DMS79 treated with DMSO at 0.1 percent for 48 hours (cell line): Measurements from ENCODE around the gene LCP2.

Experiments used
- DNase-seq: peaks from one replicate; lab custom pipeline; 2025; lab: John Stamatoyannopoulos, UW

The LCP2 gene

DNA sequence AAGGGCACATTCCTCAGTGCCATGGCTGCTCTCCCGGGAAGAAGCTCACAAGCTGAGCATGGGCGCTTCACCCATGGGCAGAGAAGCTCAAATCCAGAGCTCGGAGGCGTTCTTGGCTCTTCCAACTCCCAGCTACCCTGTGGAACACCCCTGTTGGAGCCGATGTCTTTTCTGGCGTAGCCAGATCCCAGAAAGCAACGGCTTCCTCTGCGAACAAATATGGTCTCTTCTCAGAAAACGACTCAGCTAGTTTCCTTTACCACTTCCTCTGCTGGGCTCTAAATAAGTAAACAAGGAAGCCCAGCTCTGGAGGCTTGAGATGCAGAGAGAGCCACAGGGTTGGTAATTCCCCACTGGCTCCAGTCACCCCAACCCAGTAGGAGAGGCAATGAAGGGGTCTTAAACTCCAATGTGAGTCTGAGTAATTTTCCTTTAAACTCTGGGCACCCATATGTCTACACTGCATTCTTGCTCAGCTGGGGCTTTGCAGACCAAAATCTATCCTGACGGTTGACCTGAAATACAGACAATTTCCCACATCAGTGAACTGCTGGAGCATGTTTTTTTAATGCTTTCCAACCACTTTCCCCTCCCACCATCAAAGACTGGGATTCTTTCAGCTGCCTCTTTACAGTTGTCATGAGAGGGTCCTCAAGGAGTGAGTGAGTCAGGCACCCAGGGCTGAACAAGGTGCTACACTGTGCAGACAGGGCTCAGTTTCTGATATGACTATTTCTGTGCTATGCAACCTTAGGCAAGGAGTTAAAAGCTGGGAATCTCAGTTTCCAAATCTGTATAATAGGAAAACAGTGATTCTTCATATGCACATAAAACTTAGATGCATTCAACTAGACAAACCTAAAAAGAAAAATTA, at the start of gene LCP2:
TSS of gene LCP2 (minus strand) at position 189 of the 874 bp plus-strand sequence. CDS start at position 23, 166 bp downstream.
- DNase-seq, result no peak

DNA sequence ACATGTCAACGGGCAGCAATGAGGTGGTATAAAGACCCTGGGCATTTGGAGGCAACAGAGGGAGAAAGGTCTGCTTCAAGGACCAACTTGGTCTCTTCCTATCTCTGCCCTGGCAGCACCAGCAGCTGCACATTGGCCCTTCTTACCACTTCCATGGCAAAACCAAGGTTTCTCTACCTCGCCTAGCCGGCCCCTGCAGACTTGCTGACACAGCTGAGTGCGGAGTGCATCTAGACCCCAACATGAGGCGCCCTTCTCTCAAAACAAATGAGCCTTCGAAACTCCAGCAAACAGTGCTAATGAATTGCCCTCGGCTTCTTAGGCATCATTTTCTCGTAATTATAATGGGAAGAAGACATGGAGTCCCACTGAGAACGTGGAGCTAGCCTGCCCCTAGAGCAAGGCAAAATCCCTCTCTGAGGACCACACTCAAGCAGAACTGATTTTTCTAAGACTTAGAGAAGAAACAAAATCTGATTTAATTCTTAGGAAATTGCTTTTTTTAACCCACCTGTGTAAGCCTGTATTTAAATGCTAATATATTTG, 49.5 kb upstream of the LCP2 start:
- DNase-seq, result no peak

DNA sequence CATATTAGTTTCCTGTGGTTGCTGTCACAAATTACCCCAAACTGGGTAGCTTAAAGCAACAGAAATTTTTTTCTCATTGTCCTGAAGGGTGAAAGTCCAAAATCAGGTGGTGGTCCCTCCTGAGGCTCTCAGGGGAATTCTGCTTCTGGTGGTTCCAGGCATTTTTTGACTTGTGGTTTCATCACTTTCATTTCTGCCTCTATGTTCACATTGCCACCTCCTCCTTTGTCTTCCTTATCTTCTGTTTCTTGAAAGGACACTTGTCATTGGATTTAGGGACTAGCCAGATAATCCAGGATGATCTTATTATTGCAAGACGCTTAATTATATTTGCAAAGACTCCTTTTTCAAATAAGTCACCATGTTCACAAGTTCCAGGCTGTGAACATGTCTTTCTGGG, 48.4 kb upstream of the LCP2 start:
- no peak for DNase-seq

DNA sequence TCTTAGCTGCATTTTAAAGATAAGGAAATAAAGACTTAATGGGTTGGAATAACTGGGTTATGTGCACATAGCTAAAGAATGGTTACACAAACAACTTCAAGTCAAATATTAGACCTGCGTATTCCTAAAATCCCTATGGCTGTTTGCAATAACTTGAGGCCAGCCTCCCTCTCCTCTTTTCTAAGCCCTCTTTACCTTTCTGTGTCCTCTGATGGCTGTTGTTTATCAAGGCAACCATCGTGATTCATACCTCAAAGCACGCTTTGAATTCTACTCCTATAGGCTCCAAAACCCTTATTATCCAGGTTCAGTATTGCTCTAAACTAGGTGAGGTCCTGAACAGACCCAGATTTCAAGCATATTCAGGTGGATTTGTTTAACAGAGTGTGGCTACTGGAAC, 45.6 kb upstream of the LCP2 start:
- DNase-seq, result no peak

DNA sequence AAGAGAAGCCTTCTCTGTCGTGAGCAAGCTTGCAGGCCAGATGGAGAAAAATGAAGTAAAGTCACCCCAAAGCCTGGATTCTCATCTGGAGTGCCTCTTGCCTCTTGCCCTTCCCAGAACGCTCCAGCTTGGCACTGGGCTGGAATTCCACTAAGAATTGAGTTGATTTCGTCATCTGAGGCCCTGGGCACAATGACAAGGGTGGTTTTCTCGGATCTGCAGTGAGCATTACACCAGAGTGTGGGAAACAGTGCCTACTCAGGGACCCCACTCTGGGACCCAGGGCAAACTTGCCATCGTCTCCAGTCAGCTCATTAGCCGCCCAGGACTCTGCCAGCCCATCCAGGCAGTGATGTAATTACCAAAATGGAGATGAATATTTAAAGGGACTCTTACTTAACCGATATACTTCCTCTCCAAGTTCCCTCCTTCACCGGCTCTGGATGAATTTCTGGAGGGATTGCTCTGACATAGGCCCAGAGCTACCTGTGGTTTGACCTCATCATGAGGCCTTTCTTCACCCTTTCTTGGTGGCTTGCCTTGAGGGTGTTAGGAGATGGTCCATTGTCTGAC, 44.7 kb upstream of the LCP2 start:
- DNase-seq, result no peak

DNA sequence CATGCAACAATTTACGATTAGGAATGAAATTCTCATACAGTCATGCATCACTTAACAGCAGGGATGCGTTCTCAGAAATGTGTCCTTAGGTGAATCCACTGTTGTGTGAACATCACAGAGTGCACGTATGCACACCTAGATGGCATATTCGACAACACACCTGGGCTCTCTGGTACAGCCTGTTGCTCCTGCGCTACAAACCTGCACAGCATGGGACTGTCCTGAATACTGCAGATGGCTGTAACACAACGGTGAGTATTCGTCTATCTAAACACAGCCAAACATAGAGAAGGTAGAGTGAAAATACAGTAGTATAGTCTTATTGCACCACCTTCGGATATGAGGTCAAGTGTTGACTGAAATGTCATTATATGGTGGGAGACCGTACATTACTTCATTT, 44.0 kb upstream of the LCP2 start:
- no peak for DNase-seq

DNA sequence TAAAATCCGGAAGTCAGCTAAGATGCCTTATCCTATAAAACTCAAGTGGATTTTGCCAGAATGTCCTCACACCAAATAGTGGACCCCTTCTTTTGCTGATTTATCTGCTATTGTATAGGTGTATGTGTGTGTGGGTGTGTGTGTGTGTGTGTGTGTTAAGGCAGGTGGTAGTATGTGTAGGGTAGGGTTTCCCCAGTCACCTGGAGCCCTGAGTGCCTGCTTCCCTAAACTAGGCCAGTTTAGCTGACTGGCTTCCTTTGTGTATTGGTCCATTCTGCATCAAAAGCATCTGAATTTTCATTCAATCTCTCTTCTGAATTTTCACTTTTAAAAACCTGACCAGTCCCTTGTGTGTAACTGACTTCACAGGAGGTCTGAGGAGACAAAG, 42.2 kb upstream of the LCP2 start:
- DNase-seq, result no peak

DNA sequence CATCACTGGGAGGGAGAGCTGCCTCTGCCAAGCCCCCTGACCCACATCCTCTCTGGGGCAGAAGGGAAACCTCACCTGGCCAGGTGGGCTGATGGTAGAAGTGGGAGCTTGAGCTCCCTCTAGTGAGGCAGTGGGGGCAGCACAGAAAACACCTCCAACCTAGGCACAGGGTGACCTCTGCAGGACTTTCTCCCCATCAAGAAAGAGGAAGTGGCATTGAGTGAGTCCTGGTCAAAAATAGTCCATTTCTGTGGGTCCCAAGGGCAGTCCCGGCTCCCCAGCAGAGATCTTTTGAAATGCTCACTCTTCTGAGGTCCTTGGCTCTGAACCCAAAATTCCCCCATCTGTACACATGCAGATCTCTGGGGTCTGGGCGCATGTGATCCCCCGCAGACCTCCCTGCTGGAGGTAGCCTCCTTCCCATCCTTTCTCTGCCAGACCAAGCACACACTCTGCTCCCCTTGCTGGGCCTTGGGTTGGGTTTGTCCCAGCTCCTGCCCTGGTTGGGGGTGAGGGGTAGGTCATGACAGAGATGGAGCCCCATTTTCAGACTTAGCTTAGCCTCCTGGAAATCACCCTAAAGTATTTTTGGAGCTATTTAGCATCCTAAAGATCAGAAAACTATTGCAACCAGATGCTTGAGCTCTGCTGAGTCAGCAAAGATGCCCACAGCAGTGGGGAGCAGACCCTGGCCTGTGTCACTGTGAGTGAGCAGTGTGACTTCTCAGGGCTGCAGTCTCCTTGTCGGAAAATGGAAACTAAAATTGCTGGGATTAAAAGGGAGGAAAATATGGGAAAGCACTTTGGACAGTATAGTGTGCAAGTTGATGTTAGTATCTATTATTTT, 41.6 kb upstream of the LCP2 start:
- no peak for DNase-seq

DNA sequence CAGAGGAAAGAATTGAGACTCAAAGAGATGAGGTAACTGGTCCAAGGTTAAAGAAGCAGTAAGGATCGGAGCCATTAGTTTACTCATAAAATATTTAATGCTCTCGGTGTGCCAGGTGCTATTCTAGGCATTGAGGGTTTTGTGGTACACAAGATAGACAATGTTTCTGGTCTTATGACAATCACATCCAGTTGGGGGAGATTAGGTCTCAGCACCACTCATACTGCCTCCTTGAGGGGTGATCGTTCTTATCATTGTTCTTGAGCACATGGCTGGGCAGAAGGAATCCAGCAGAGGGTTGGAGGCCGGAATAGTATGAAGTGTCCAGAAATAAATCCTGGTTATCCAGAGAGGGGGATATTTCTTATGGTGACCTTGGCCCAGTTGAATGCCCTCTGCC, 40.7 kb upstream of the LCP2 start:
- DNase-seq, result no peak

DNA sequence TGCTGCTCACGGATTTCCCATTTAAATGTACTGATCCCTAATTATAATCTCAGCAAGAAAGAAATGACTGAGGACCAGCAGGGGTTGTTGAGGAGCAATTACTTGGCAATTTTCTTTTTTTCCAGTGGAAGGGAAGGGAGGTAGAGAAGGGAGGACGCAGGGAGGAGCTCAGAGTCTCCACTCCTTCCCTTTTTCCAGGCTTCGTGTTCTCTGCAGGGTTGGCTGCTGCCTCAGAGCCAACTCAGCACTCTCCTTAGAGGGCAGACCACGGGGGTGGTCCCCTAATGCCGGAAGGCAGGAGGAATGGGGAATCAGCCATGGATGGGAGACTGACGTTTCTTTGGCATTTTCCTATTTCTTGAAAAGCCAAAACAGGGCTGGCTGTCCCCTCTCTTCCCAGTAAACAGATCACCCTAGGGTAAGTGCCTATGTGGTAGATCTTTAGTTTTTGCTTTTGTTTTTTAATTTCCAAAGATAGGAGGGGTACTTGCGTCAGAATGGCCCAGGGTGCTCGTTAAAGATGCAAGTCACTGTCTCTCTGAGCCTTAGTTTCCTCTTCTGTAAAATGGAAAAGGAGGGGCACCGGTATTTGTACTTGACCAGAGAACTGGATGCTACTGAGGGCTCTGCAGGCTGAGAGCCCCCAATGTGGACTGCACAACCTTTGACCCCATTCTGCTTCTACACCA, 39.6 kb upstream of the LCP2 start:
- DNase-seq, result no peak

DNA sequence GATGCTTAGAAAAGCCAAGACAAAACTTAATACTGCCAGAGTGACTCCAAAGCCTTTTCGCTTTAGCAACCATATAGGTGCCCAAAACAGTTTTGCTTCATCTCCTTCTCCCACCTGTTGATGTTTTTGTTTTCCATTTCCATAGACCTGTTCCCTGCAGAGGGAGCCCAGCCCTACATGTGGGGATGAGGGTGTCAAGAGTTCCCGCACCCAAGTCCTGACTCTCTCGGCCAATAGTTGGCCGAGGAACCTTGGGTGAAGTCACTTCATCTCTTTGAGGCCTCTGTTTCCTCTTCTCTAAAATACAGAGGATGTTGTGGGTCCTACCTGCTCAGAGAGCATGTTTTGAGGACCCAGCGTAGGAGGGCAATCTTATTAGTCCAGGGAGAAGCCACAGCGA, 38.5 kb upstream of the LCP2 start:
- no peak for DNase-seq

DNA sequence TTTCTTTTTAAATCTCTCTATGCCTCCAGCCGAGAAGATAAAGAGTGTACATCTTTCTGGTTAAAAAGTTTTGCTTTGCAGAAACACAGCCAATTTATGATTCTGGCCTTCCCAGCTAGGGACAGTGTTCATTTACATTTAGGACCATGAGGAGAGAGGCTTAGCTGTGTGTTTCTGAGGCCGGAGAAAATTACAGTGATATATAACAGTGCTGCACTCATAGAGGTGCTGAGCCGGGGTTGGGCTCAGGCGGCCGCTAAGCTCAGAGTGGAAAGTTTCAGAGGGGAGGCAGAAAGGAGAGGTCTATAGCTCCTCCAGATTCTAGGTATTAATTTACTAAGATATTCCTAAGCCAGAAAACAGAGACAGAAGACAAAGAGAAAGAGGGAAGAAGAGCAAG, 37.0 kb upstream of the LCP2 start:
- no peak for DNase-seq

DNA sequence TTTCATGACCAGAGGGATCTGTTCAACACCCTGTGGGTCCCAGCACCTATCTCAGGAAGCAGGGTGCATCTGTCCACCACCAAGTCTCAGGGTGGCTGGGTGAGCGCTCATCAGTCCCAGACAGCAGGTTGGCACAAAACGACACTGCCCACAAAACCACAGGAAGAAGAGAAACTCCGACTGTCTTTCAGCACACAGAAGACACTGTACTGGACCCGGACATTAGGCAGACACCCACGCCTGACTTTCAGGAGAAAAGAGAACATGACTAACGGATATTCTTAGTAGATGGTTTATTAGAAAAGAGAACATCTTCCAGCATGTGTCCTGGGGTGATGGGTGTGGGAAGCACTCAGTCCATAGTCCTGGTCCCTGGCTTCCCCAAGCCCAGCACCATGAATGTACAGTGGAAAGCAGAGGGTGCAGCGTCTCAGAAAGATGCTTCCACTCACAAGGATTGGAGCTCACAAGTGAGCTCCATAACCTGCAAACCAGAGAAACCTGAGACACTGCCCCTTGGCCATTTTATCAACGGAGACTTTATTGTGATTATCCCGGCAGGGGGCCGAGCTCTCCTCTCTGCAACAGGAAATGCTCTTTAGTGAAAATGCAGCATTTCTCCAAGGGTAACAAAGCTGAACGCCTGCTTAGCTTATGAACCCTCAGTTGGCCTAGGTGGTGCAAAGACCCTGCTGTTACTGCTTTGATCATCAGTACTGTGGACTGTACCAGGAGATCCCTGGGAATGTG, 35.8 kb upstream of the LCP2 start:
- DNase-seq, result no peak

DNA sequence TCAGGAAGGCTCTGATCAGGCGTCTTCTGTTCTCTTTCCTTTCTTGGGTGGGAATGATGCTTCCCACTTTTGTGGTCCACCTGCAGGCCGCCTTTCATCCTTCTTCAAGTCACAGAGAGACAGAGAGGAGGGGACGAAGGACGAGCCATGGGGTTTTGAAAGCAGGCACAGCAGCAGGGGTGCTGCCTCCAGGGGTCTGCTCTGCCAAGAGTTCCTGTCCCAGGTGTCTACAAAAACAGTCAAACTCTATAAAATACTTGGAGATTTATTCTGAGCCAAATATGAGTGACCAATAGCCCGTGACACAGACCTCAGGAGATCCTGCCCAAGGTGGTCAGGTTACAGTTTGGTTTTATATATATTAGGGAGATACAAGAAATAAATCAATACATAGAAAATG, 34.5 kb upstream of the LCP2 start:
- no peak for DNase-seq

DNA sequence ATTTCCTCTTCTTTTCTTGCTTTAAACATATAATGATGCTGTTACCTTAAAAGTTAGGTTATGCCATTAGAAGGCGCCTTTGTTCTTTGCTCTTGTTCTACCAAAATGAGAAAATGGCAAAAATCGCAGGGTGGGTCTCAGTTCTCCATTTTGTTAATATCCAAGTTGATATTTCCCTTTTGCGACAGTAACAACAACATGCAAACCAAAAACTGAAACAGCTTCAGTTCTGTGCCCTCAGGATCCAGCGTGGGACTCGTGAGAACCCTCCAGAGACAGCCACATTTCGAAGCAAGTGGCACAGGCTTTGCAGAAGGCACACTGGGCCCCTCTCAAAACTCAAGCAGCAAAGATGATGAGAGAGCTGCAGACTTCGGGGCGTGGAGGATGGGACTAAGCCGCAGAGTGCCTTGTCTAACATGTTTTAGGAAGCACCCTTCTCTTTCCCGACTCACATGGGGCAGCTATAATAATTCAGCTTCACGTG, 33.0 kb upstream of the LCP2 start:
- DNase-seq, result no peak

DNA sequence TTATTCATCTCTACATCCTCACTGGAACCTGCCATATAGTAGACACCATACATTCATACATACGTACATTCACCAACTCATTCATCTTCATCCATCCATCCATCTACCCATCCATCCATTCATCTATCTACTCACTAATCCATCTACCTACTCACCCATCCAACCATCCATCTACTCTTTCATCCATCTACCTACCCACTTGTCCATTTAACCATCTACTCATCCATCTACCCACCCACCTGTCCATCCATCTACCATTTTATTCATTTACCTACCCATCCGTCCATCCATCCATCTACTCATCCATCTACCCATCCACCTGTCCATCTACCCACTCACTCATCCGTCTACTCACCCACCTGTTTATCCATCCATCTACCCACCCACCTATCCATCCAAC, 31.9 kb upstream of the LCP2 start:
- no peak for DNase-seq

DNA sequence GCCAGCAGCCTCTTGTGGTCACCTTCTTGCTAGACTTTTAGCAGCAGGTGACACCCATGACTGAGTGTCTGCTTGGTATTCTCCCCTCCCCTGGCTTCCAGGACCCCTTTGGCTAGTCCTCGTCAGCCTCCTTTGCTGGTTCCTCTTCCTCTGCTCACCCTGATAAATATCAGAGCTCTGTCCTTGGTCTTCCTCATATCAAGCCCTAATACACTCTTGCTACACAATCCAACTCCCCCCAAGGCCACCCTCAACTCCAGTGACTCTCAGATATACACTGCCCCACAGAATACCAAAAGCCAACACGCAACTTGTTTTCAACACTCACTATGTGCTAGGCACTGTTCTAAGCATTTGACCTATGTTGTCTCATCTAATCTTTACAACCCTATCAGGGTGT, 30.3 kb upstream of the LCP2 start:
- no peak for DNase-seq

DNA sequence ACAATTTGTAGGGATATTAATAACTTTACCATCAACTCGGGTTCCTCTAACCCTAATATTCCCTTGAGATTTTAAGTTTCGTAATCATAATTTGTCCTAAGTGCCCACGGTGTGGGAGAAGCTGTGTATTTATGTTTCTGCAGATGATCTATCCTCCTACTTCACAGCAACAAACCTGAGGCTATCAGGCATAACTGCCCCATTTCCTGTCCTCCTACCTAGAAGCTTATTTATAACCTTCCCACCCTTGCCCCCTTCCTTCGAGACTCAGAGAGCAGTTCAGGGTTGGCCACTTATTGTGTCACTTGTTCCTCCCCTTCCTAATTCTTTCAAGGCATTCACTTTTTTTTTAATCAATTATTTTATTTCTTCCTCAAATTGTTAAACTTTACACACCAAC, 29.6 kb upstream of the LCP2 start:
- DNase-seq, result no peak

DNA sequence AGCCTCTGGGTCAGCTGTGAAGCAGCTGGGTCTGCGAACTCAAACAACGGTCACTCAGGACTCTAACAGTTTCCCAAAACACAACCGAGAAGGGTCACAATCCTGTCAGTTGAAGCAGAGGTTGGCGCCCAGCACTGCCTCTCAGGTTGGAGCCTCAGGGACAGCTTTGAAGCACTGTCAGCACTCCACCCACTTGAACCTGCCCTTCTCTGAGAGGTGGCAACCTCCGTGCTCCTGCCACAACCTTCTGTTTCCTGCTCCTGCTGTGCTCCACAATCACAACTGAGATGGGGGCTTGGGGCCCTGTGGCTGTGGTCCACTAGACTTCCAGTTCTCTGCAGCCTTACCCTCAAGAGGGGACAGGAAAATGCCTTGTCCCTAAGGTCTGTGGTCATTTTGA, 21.7 kb upstream of the LCP2 start:
- no peak for DNase-seq

DNA sequence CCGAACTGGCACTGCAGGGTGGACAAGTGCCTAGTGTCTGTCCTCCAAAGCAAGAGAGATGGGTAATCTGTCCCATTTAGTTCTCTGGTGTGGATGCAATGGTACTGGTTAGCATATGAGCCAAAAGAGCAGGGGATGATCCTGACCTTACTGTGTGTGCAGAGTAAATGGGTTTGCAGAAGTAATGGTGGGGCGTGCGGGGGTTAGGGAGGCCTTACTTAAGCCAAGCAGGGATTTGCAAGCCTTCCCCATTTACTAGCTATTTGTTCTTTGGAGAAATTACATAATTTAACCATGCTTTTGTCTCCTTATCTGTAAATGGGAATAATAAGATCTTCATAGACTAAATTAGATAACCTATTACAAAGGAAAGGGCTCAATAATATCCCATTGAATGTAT, 19.9 kb upstream of the LCP2 start:
- no peak for DNase-seq

DNA sequence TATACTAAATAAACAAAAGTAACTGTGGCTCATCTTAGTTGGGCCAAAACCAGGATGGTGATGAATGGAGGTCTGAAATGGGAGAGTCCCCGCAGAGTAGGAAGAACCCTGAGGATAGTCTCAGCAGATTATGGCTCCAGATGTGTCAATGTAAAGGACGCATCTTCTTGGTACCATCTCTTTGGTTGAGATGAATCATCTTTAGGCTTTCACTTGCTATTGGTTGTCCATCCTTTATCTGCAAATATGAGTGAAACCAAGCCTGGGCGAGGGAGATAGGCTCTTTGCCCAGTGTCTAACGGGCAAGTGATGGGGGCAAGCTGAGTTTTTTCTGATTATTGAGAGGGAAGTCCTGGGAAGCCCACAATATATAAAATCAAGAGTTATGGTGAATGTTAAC, 19.4 kb upstream of the LCP2 start:
- no peak for DNase-seq
